Measurements from ENCODE around the gene SPATA12.

GRCh38 chr3:57059411-57059810, 1.1 kb upstream of the SPATA12 start:
- TF ChIP-seq CTCF (IDR thresholded peaks at IDR 0.05) (no peak), POLR2A (IDR thresholded peaks at IDR 0.05) (no peak)
